SK-N-SH (cell line): ENCODE results near the gene XRN2. TPM values are rescaled to one million over a fixed set of nuclear protein-coding genes. Genes with fewer than 3 reads are reported as not detected.

Source experiments
- CTCF ChIA-PET: fragments of 300-600, 350-600 bp; formaldehyde crosslinking; extraction: SDS; loops from one replicate; lab custom pipeline; 2021; lab: Yijun Ruan, JAX
- POLR2A ChIA-PET: fragments of 350-600 bp; sonication (Branson Sonifier 250); formaldehyde crosslinking; extraction: SDS; loops from one replicate; lab custom pipeline; 2020; ENCODE audit warnings: antibody characterized with exemption, inconsistent platforms; lab: Yijun Ruan, JAX
- DNase-seq: peaks from one replicate; pipeline ENCODE4 v3.0.0; 2012
- H2AFZ ChIP-seq: fragments of 200-600 bp; sonication (generic); 2 replicates; pipeline ENCODE4 v1.8.1; 2016; ENCODE audit warnings: antibody characterized with exemption, mild to moderate bottlenecking, low read depth
- H3F3A ChIP-seq: fragments of 200-600 bp; sonication (generic); replicated peaks from 2 replicates; pipeline ENCODE3; 2016; ENCODE audit warnings: antibody characterized with exemption, mild to moderate bottlenecking; ENCODE audit not compliant: insufficient read depth
- H3K27ac ChIP-seq, 2 experiments: fragments of 200-500 bp in 1 of 2; fragments of 200-600 bp in 1 of 2; sonication (Bioruptor generic) in 1 of 2; sonication (generic), shearing (Covaris generic) in 1 of 2; 2 replicates each; pipeline versions ENCODE4 v1.5.1 to v1.6.1; 2014 to 2016; ENCODE audit warnings: low read depth in 2 of 2, inconsistent platforms in 1 of 2, low read length in 1 of 2, mild to moderate bottlenecking in 1 of 2, mixed read lengths in 1 of 2
- H3K27me3 ChIP-seq: fragments of 200-600 bp; sonication (generic), shearing (Covaris generic); 2 replicates; pipeline ENCODE4 v1.6.1; 2016; ENCODE audit warnings: mixed run types; ENCODE audit not compliant: insufficient read depth
- H3K36me3 ChIP-seq, 2 experiments: fragments of 200-500 bp in 1 of 2; fragments of 200-600 bp in 1 of 2; sonication (Bioruptor generic) in 1 of 2; sonication (generic) in 1 of 2; replicated peaks in 1 of 2; 2 replicates each; pipeline versions ENCODE3 to v1.5.1; 2014 to 2016; ENCODE audit warnings: low read length in 1 of 2, mild to moderate bottlenecking in 1 of 2; ENCODE audit not compliant: insufficient read depth in 2 of 2, control insufficient read depth in 1 of 2
- H3K4me1 ChIP-seq, 2 experiments: fragments of 200-500 bp in 1 of 2; fragments of 200-600 bp in 1 of 2; sonication (Bioruptor generic) in 1 of 2; sonication (generic), shearing (Covaris generic) in 1 of 2; 2 replicates each; pipeline versions ENCODE4 v1.5.1 to v1.6.1; 2014 to 2016; ENCODE audit warnings: low read depth in 1 of 2, low read length in 1 of 2, mixed run types in 1 of 2; ENCODE audit not compliant: insufficient read depth in 2 of 2, control insufficient read depth in 1 of 2
- H3K4me2 ChIP-seq: fragments of 200-600 bp; sonication (generic), shearing (Covaris generic); 2 replicates; pipeline ENCODE4 v1.6.1; 2017; ENCODE audit warnings: mixed run types
- H3K4me3 ChIP-seq, 2 experiments: fragments of 200-500 bp in 1 of 2; fragments of 200-600 bp in 1 of 2; sonication (Bioruptor generic) in 1 of 2; sonication (generic), shearing (Covaris generic) in 1 of 2; 2 replicates each; pipeline versions ENCODE4 v1.5.1 to v1.8.1; 2014 to 2016; ENCODE audit warnings: low read depth in 2 of 2, inconsistent platforms in 1 of 2, low read length in 1 of 2, mild to moderate bottlenecking in 1 of 2, mixed read lengths in 1 of 2, moderate library complexity in 1 of 2
- H3K79me2 ChIP-seq: fragments of 200-600 bp; sonication (generic); 2 replicates; pipeline ENCODE4 v1.8.1; 2017; ENCODE audit warnings: mild to moderate bottlenecking; ENCODE audit not compliant: insufficient read depth
- H3K9ac ChIP-seq: fragments of 200-600 bp; sonication (generic); 2 replicates; pipeline ENCODE4 v1.6.1; 2017; ENCODE audit warnings: mixed run types
- H3K9me2 ChIP-seq: fragments of 200-600 bp; sonication (generic); 2 replicates; pipeline ENCODE4 v1.6.1; 2017; ENCODE audit warnings: mixed run types
- H3K9me3 ChIP-seq: fragments of 200-600 bp; sonication (generic); 2 replicates; pipeline ENCODE4 v1.6.1; 2017; ENCODE audit warnings: mixed run types, mild to moderate bottlenecking, moderate library complexity
- H4K20me1 ChIP-seq: fragments of 200-600 bp; sonication (generic); 2 replicates; pipeline ENCODE4 v1.6.1; 2017; ENCODE audit warnings: mild to moderate bottlenecking, mixed run types; ENCODE audit not compliant: insufficient read depth
- FOXM1 ChIP-seq: IDR thresholded peaks from 2 replicates; pipeline ENCODE4 v1.4.0; 2012; ENCODE audit warnings: low read depth, mild to moderate bottlenecking
- MAX ChIP-seq: IDR thresholded peaks from 2 replicates; pipeline ENCODE4 v1.4.0; 2012; ENCODE audit warnings: low read depth
- NFIC ChIP-seq: IDR thresholded peaks from 2 replicates; pipeline ENCODE4 v1.4.0; 2012; ENCODE audit warnings: borderline replicate concordance
- RAD21 ChIP-seq: IDR thresholded peaks from 2 replicates; pipeline ENCODE4 v1.6.1; 2012; ENCODE audit warnings: mild to moderate bottlenecking, low read length
- RFX5 ChIP-seq: IDR thresholded peaks from 2 replicates; pipeline ENCODE4 v1.6.1; 2012; ENCODE audit warnings: mild to moderate bottlenecking, improper control_type of control experiment, low read length
- RXRA ChIP-seq: IDR thresholded peaks from 2 replicates; pipeline ENCODE4 v1.4.0; 2012; ENCODE audit warnings: low read depth, mild to moderate bottlenecking, borderline replicate concordance
- USF2 ChIP-seq: fragments of 150-350 bp; IDR thresholded peaks from 2 replicates; pipeline ENCODE4 v1.6.1; 2017; ENCODE audit warnings: antibody characterized with exemption, low read length, low read depth, borderline replicate concordance
- WGBS: methylation state at CpG from one replicate; pipeline ENCODE4 v1.1.6; 2017; ENCODE audit warnings: low lambda C conversion rate; 5-methylcytosine and 5-hydroxymethylcytosine counted together
- polyA plus RNA-seq, 3 experiments: library from polyadenylated mRNA; depleted of rRNA; stranded (reverse); fragments of >200 nt; gene quantifications; 2 replicates each; pipeline ENCODE4 v1.2.3, GENCODE V29; 2012
- TF ChIP-seq, protein P1 (sequence below): IDR thresholded peaks from 2 replicates; pipeline ENCODE4 v1.4.0; 2012; ENCODE audit warnings: low read depth, borderline replicate concordance
- TF ChIP-seq, protein P2 (sequence below): fragments of 200-600 bp; sonication (generic); IDR thresholded peaks from 2 replicates; pipeline ENCODE4 v1.6.1; 2017; ENCODE audit warnings: antibody characterized with exemption, mild to moderate bottlenecking, moderate library complexity

XRN2 gene
- polyA plus RNA-seq, 1 of the 3 experiments (the other 2 are of a cell fraction): 44.5 TPM

GRCh38 chr20:21357844-21358243 is 54.7 kb downstream of the XRN2 start:
- no peak for TF ChIP-seq RXRA
- no peak for TF ChIP-seq FOXM1
- no peak for TF ChIP-seq RAD21
- TF ChIP-seq USF2: no peak
- TF ChIP-seq, protein P1, sequence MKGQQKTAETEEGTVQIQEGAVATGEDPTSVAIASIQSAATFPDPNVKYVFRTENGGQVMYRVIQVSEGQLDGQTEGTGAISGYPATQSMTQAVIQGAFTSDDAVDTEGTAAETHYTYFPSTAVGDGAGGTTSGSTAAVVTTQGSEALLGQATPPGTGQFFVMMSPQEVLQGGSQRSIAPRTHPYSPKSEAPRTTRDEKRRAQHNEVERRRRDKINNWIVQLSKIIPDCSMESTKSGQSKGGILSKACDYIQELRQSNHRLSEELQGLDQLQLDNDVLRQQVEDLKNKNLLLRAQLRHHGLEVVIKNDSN: no peak
- no peak for TF ChIP-seq RFX5
- TF ChIP-seq, protein P2, sequence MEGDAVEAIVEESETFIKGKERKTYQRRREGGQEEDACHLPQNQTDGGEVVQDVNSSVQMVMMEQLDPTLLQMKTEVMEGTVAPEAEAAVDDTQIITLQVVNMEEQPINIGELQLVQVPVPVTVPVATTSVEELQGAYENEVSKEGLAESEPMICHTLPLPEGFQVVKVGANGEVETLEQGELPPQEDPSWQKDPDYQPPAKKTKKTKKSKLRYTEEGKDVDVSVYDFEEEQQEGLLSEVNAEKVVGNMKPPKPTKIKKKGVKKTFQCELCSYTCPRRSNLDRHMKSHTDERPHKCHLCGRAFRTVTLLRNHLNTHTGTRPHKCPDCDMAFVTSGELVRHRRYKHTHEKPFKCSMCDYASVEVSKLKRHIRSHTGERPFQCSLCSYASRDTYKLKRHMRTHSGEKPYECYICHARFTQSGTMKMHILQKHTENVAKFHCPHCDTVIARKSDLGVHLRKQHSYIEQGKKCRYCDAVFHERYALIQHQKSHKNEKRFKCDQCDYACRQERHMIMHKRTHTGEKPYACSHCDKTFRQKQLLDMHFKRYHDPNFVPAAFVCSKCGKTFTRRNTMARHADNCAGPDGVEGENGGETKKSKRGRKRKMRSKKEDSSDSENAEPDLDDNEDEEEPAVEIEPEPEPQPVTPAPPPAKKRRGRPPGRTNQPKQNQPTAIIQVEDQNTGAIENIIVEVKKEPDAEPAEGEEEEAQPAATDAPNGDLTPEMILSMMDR: no peak
- TF ChIP-seq NFIC: no peak
- Histone ChIP-seq H3K4me1 (peaks cover 0 to 5% of the 10 kb centered on the region in 2 experiments; a peak in 1 of 4 replicates), H3K9me2 (no peaks in the 10 kb centered on the region), H3K27me3 (no peaks in the 10 kb centered on the region), H4K20me1 (no peaks in the 10 kb centered on the region), H3K79me2 (peaks cover 7% of the 10 kb centered on the region; the same call in 1 of the 2 replicates), H3K9ac (no peak overlapping the region), H3F3A (peaks cover 5% of the 10 kb centered on the region), H3K4me3 (no peak overlapping the region), H2AFZ (no peak overlapping the region), H3K36me3 (peaks cover 68 to 76% of the 10 kb centered on the region in 2 experiments), H3K9me3 (no peaks in the 10 kb centered on the region), H3K27ac (no peak overlapping the region), H3K4me2 (no peak overlapping the region)
- no peak for DNase-seq
- WGBS: 86% methylated on average over 1 of the region's 1 CpG
- POLR2A ChIA-PET: no interaction called here
- CTCF ChIA-PET: no interaction called here

DNA sequence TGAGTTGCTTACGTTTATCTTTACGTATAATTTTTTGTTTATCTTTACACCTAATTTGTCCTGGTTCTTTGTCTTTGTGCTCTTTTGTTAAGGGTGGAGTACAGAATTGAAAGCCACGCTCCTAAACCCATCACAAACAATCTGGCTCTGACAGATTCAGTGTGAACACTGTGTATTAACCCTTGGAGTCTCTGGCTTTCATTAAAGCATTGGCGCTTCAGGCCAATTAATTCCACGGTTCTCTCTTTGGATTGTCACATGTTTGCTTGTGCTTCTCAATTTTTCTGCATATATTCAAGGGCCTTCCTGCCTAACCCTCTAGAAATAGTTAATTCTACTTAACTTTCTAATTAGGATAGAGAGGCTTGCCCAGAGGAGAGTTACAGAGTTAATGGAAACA is 55.6 kb downstream of the XRN2 start:
- no peak overlapping the region for H2AFZ ChIP-seq
- TF ChIP-seq MAX (no peak), USF2 (no peak), FOXM1 (no peak)
- H3K4me1 ChIP-seq: peaks cover 0 to 5% of the 10 kb centered on the region in 2 experiments; a peak in 1 of 4 replicates
- H3K4me2 ChIP-seq: no peak overlapping the region
- peaks cover 7% of the 10 kb centered on the region; the same call in 1 of the 2 replicates for H3K79me2 ChIP-seq
- DNase-seq: no peak
- H3K27ac ChIP-seq: no peak overlapping the region
- no peaks in the 10 kb centered on the region for H4K20me1 ChIP-seq
- WGBS: 93% methylated on average over 5 of the region's 5 CpGs
- H3K27me3 ChIP-seq: no peaks in the 10 kb centered on the region
- POLR2A ChIA-PET: no interaction called here
- peaks cover 76 to 84% of the 10 kb centered on the region in 2 experiments for H3K36me3 ChIP-seq
- no peaks in the 10 kb centered on the region for H3F3A ChIP-seq
- no peak overlapping the region for H3K9ac ChIP-seq
- no peaks in the 10 kb centered on the region for H3K9me3 ChIP-seq
- H3K9me2 ChIP-seq: no peaks in the 10 kb centered on the region
- no peak overlapping the region for H3K4me3 ChIP-seq
- CTCF ChIA-PET: no interaction called here
